HAP-1 (cell line): ENCODE data around the gene AOPEP.

Experiments
- DNase-seq, 2 experiments: peaks; one replicate each; pipeline ENCODE4 v3.0.0-alpha.2; 2016 to 2020; ENCODE audit warnings: low spot score in 2 of 2
- H3K27me3 ChIP-seq: fragments of 250-450 bp; sonication (Bioruptor Pico); 2 replicates; pipeline ENCODE4 v1.5.1; 2020; ENCODE audit warnings: low read depth, mild to moderate bottlenecking, moderate library complexity
- H3K36me3 ChIP-seq: fragments of 250-450 bp; sonication (Bioruptor Pico); replicated peaks from 2 replicates; pipeline ENCODE4 v1.5.1; 2020; ENCODE audit warnings: mild to moderate bottlenecking
- H3K4me1 ChIP-seq: fragments of 250-450 bp; sonication (Bioruptor Pico); 2 replicates; pipeline ENCODE4 v1.5.1; 2020; ENCODE audit warnings: mild to moderate bottlenecking
- H3K4me3 ChIP-seq: fragments of 250-450 bp; sonication (Bioruptor Pico); 2 replicates; pipeline ENCODE4 v1.5.1; 2020; ENCODE audit warnings: mild to moderate bottlenecking, moderate library complexity
- H3K9me3 ChIP-seq: fragments of 250-450 bp; sonication (Bioruptor Pico); 2 replicates; pipeline ENCODE4 v1.5.1; 2020; ENCODE audit warnings: mild to moderate bottlenecking, moderate library complexity
- in situ Hi-C: fragments of 300-500 bp; cut with MboI; formaldehyde crosslinking; loops from 3 replicates; pipeline ENCODE4 v1.14.3; 2020; ENCODE audit warnings: low sequenced_read_pairs, inconsistent platforms, mixed read lengths

Gene AOPEP

DNA sequence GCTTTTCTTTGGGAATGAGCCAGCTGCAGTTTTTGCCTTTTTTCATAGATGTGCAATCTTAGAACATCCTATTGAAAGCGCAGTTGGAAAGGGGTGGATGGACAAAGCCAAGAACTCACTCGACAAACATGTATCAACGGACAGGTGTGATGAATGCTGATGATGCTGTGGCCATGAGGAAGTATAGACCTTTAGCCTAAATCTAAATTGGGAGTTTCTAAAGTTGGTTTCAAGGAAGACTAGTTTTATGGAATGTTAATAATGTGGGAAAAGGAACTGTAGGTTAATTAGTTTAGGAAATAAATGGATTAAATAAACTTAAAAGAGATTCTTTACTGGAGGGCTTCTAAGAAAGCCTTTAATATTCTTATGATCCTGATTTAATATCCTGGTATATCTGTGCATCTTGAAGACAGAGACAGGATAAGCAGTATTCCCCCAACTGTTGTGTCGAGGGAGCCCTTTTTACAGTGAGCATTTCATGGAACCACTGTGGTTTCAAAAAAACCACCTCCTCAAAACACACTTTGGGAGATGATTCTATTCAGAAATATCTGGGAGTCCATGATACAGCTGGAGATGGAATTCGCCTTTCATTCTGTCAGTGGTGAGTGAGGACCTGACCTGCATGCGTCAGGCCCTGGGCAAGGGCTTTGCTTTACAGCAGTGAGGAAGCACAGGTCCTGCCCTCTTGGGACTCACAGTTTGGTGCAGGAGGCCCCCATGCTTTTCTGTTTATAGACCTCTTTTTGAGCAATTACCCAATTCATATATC is 82.6 kb downstream of the AOPEP start:
- in situ Hi-C loops: no loop called here
- no peaks in the 10 kb centered on the region for H3K27me3 ChIP-seq
- no peak for DNase-seq
- H3K4me1 ChIP-seq: peaks cover 21% of the 10 kb centered on the region
- no peak overlapping the region for H3K4me3 ChIP-seq
- H3K36me3 ChIP-seq: peaks cover 4% of the 10 kb centered on the region; the same call in 1 of the 2 replicates
- no peaks in the 10 kb centered on the region for H3K9me3 ChIP-seq

GRCh38 chr9:94809778-94810177 is 83.3 kb downstream of the AOPEP start:
- H3K36me3 ChIP-seq: peaks cover 4% of the 10 kb centered on the region; the same call in 1 of the 2 replicates
- H3K27me3 ChIP-seq: no peaks in the 10 kb centered on the region
- no peak for DNase-seq
- H3K4me3 ChIP-seq: no peak overlapping the region
- H3K9me3 ChIP-seq: no peaks in the 10 kb centered on the region
- H3K4me1 ChIP-seq: peaks cover 21% of the 10 kb centered on the region
- in situ Hi-C loops: no loop called here

DNA sequence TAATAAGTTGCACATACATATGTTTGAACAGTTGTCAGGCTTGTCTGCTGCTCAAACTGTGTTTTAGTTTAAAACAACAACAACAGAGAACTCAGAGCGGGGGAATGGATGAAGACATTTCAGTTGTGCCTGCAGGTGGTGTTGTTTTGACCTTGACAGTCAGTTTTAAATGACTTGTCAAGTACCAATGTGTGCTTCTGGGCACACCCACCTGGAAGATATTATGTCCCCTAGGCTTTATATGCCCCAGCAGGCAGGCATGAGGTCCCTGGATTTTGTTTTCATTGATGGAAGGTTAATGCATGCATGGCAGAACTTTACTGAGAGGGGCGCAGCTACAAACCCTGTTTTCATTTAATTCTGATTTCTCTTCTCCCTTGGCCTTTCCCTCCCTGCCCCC is 84.6 kb downstream of the AOPEP start:
- peaks cover 8% of the 10 kb centered on the region for H3K4me1 ChIP-seq

GRCh38 chr9:94812343-94812742 is 85.8 kb downstream of the AOPEP start:
- H3K9me3 ChIP-seq: no peaks in the 10 kb centered on the region

More for the DNA sequence above, 84.6 kb downstream of the AOPEP start:
- no peaks in the 10 kb centered on the region for H3K9me3 ChIP-seq
- no peaks in the 10 kb centered on the region for H3K27me3 ChIP-seq
- no peak for DNase-seq
- peaks cover 4% of the 10 kb centered on the region; the same call in 1 of the 2 replicates for H3K36me3 ChIP-seq
- in situ Hi-C loops: no loop called here
- no peak overlapping the region for H3K4me3 ChIP-seq

GRCh38 chr9:94813379-94813778 is 86.9 kb downstream of the AOPEP start:
- H3K36me3 ChIP-seq: no peaks in the 10 kb centered on the region
- in situ Hi-C loops: no loop called here
- H3K4me3 ChIP-seq: no peak overlapping the region

More at GRCh38 chr9:94812343-94812742, 85.8 kb downstream of the AOPEP start:
- DNase-seq: no peak
- Histone ChIP-seq H3K4me3 (no peak overlapping the region), H3K27me3 (no peaks in the 10 kb centered on the region), H3K4me1 (no peaks in the 10 kb centered on the region), H3K36me3 (peaks cover 3% of the 10 kb centered on the region; the same call in 1 of the 2 replicates)
- in situ Hi-C loops: no loop called here

DNA sequence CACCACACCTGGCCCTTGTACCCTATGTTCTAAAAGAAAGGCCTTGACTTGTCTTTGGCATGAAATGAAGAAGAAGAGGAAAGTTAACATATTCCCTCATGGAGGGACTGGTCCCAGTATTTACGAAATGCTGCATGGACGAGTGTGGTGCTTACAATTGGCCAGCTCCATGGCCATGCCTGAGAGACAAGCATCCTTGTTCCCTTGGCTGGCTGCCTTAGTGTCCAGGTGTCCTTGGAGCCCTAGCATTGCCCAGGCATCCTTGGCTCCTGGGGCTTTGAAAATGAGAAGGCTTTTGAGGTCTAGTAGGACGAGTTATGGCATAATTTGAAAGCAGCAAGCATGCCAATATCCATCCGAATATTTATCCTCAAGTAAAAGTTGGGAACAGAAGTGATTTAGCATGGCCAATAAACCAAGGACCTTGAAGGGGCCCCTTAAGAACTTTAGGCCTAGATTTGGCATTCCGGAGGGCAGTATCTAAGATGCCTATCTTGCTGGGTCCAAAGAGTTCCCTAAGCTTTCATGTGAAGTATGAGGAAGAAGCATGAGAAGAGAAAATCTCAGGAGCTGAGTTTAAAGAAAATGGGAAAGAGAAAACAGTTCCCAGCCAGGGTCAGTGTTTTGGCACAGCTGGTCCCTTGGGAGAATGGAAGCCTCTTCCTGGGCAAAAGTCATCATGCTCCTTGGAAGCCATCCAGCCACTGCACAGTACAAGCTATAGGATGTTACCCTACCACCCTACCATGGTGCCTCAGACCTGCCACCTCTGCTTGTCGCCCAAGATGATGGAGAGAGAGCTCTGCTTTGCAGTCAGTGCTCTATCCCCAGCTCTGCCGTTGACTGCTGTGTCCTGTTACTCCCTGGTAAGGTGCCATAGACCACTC is 91.0 kb downstream of the AOPEP start:
- Histone ChIP-seq H3K4me1 (no peaks in the 10 kb centered on the region; the same call in 1 of the 2 replicates), H3K4me3 (no peak overlapping the region), H3K27me3 (no peaks in the 10 kb centered on the region), H3K36me3 (no peaks in the 10 kb centered on the region), H3K9me3 (no peaks in the 10 kb centered on the region)
- in situ Hi-C loops: no loop called here
- DNase-seq: no peak

More at GRCh38 chr9:94813379-94813778, 86.9 kb downstream of the AOPEP start:
- no peak for DNase-seq
- H3K9me3 ChIP-seq: no peaks in the 10 kb centered on the region
- H3K27me3 ChIP-seq: no peaks in the 10 kb centered on the region
- no peaks in the 10 kb centered on the region for H3K4me1 ChIP-seq

GRCh38 chr9:94818178-94818541 is 91.7 kb downstream of the AOPEP start:
- Histone ChIP-seq H3K27me3 (no peaks in the 10 kb centered on the region), H3K4me1 (no peaks in the 10 kb centered on the region; the same call in 1 of the 2 replicates), H3K4me3 (no peak overlapping the region), H3K9me3 (no peaks in the 10 kb centered on the region), H3K36me3 (no peaks in the 10 kb centered on the region)
- in situ Hi-C loops: no loop called here
- DNase-seq: no peak

- DNase-seq: no peak
- in situ Hi-C loops: no loop called here
- H3K27me3 ChIP-seq: no peaks in the 10 kb centered on the region
- no peaks in the 10 kb centered on the region for H3K36me3 ChIP-seq
- no peaks in the 10 kb centered on the region for H3K9me3 ChIP-seq
- H3K4me3 ChIP-seq: no peak overlapping the region
- no peaks in the 10 kb centered on the region; the same call in 1 of the 2 replicates for H3K4me1 ChIP-seq
These were observed 92.7 kb downstream of the AOPEP start for GRCh38 chr9:94819161-94819687.

GRCh38 chr9:94821098-94821887 is 94.8 kb downstream of the AOPEP start:
- no peaks in the 10 kb centered on the region for H3K27me3 ChIP-seq
- H3K36me3 ChIP-seq: no peaks in the 10 kb centered on the region
- in situ Hi-C loops: no loop called here
- H3K4me3 ChIP-seq: no peak overlapping the region
- no peaks in the 10 kb centered on the region; the same call in 1 of the 2 replicates for H3K4me1 ChIP-seq
- no peaks in the 10 kb centered on the region for H3K9me3 ChIP-seq
- DNase-seq: no peak

- in situ Hi-C loops: no loop called here
These were observed 95.8 kb downstream of the AOPEP start for GRCh38 chr9:94822273-94822672.

GRCh38 chr9:94823710-94824109 is 97.2 kb downstream of the AOPEP start:
- no peaks in the 10 kb centered on the region for H3K9me3 ChIP-seq
- no peaks in the 10 kb centered on the region for H3K36me3 ChIP-seq
- H3K4me1 ChIP-seq: no peaks in the 10 kb centered on the region; the same call in 1 of the 2 replicates
- in situ Hi-C loops: no loop called here
- no peaks in the 10 kb centered on the region for H3K27me3 ChIP-seq
- DNase-seq: no peak
- H3K4me3 ChIP-seq: no peak overlapping the region

More at GRCh38 chr9:94822273-94822672, 95.8 kb downstream of the AOPEP start:
- Histone ChIP-seq H3K36me3 (no peaks in the 10 kb centered on the region), H3K4me1 (no peaks in the 10 kb centered on the region; the same call in 1 of the 2 replicates), H3K9me3 (no peaks in the 10 kb centered on the region), H3K27me3 (no peaks in the 10 kb centered on the region), H3K4me3 (no peak overlapping the region)
- no peak for DNase-seq

- in situ Hi-C loops: no loop called here
- Histone ChIP-seq H3K9me3 (no peaks in the 10 kb centered on the region), H3K27me3 (no peaks in the 10 kb centered on the region), H3K4me3 (no peak overlapping the region), H3K36me3 (no peaks in the 10 kb centered on the region), H3K4me1 (no peaks in the 10 kb centered on the region; the same call in 1 of the 2 replicates)
- DNase-seq: no peak
These were observed 97.9 kb downstream of the AOPEP start for GRCh38 chr9:94824411-94824810.
